CD4-positive, alpha-beta memory T cell (primary cell): ENCODE results near the gene CYS1. TPM values are rescaled to one million over a fixed set of nuclear protein-coding genes. Genes with fewer than 3 reads are reported as not detected.

ENCODE experiments used
- CTCF ChIA-PET: fragments of 350-600 bp; sonication (Branson Sonifier 250); formaldehyde crosslinking; loops from one replicate; lab custom pipeline; 2021; ENCODE audit warnings: inconsistent platforms; ENCODE audit not compliant: partially characterized antibody; lab: Charles Lee
- POLR2A ChIA-PET: fragments of 350-600 bp; sonication (Branson Sonifier 250); formaldehyde crosslinking; loops from one replicate; lab custom pipeline; 2021; ENCODE audit not compliant: partially characterized antibody; lab: Charles Lee
- DNase-seq, 5 donors: peaks; one replicate each; pipeline versions ENCODE4 v3.0.0 to v3.0.0-alpha.2; 2020 to 2022; ENCODE audit warnings: mixed read lengths in 1 of 5
- H3K27ac ChIP-seq: one replicate; pipeline ENCODE4 v1.7.0; 2013; ENCODE audit warnings: low read depth, low read length
- H3K27me3 ChIP-seq: 2 replicates; pipeline ENCODE4 v1.7.0; 2013; ENCODE audit warnings: mild to moderate bottlenecking, low read length, moderate library complexity; ENCODE audit not compliant: insufficient read depth
- H3K36me3 ChIP-seq: 2 replicates; pipeline ENCODE4 v1.7.0; 2013; ENCODE audit warnings: mild to moderate bottlenecking, low read length, moderate library complexity; ENCODE audit not compliant: insufficient read depth
- H3K4me1 ChIP-seq: 2 replicates; pipeline ENCODE4 v1.7.0; 2013; ENCODE audit warnings: mild to moderate bottlenecking, low read length, moderate library complexity; ENCODE audit not compliant: insufficient read depth
- H3K4me3 ChIP-seq, 2 donors: one replicate each; pipeline ENCODE4 v1.7.0; 2013; ENCODE audit warnings: low read length in 2 of 2, mild to moderate bottlenecking in 1 of 2
- H3K9me3 ChIP-seq, 2 donors: one replicate each; pipeline ENCODE4 v1.7.0; 2013; ENCODE audit warnings: low read length in 2 of 2, control low read depth in 1 of 2; ENCODE audit not compliant: control insufficient read depth in 1 of 2
- H3K27ac Mint-ChIP-seq, 7 donors: one replicate each; pipeline ENCODE4 v1.8.0; 2020 to 2021; ENCODE audit warnings: mixed read lengths in 7 of 7, mild to moderate bottlenecking in 6 of 7, inconsistent platforms in 3 of 7, moderate library complexity in 3 of 7
- H3K27me3 Mint-ChIP-seq, 2 donors: one replicate each; pipeline ENCODE4 v1.8.0; 2020 to 2021; ENCODE audit warnings: mixed read lengths in 2 of 2
- H3K36me3 Mint-ChIP-seq, 2 donors: one replicate each; pipeline ENCODE4 v1.8.0; 2020 to 2021; ENCODE audit warnings: mixed read lengths in 2 of 2, inconsistent platforms in 1 of 2, mild to moderate bottlenecking in 1 of 2
- H3K4me1 Mint-ChIP-seq, 4 donors: one replicate each; pipeline ENCODE4 v1.8.0; 2020 to 2021; ENCODE audit warnings: mixed read lengths in 4 of 4, mild to moderate bottlenecking in 1 of 4
- H3K4me3 Mint-ChIP-seq, 8 donors: one replicate each; pipeline ENCODE4 v1.8.0; 2020 to 2021; ENCODE audit warnings: mixed read lengths in 8 of 8, mild to moderate bottlenecking in 7 of 8, moderate library complexity in 6 of 8, inconsistent platforms in 3 of 8
- H3K9me3 Mint-ChIP-seq, 8 donors: one replicate each; pipeline ENCODE4 v1.8.0; 2020 to 2021; ENCODE audit warnings: mixed read lengths in 8 of 8, mild to moderate bottlenecking in 5 of 8, inconsistent platforms in 3 of 8, moderate library complexity in 1 of 8
- intact Hi-C: fragments of 100-400 bp; cut with micrococcal nuclease; formaldehyde crosslinking; loops from one replicate; pipeline ENCODE4 v1.15.1; 2023
- polyA plus RNA-seq, 2 donors: library from polyadenylated mRNA; unstranded; fragments of 300-500 nt; fragmentation: Illumina TruSeq; gene quantifications; one replicate each; pipeline ENCODE4 v1.2.3, GENCODE V29; 2021
- total RNA-seq, 2 experiments: library from RNA; stranded (reverse); gene quantifications; one replicate each; pipeline ENCODE4 v1.2.3, GENCODE V29; 2021

Gene CYS1
- total and polyA plus RNA-seq, 4 experiments from 2014 or later = not detected

DNA sequence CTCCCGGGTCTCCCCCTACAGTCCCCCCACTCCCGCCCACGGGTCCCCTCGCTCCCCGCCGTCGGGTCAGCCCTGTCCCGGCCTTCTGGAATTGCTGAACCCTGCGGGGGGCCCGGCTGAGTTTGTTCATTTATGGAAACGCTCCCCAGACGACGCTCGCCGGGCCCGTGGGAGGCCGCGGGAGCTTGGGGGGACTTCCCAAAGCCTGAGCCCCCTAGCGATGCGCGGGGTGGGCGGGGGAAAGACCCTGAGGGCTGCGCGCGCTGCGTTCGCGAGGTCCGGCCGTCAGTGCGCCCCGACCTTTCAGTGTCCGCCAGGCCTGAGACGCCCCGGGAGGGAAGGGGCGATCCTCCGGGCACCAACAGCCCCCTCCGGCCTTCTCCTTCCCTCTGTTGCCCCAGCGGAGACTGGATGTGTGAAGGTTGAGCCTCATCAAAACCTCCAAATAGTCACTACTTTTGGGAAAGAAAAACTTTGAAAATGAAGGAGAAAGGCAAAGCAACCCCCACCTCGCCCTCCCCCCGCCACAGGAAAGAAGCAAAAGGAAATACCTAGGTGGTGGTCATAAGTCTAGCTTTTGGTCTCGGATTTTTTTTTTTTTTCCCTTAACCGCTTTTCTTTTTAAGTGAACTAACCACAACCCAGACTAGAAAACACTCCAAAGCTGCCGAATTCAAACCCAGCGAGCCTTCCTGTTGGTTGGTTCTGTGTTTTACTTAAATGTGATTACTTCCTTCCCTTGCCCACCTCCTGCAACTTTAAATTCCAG lies 509 bp upstream of the CYS1 start:
- peak; percentile 36 to 65 (median 60) for DNase-seq
- Histone ChIP-seq H3K27ac (no peak overlapping the region), H3K27me3 (peaks cover 45% of the 10 kb centered on the region), H3K9me3 (no peaks in the 10 kb centered on the region), H3K36me3 (no peaks in the 10 kb centered on the region), H3K4me1 (peaks cover 24% of the 10 kb centered on the region), H3K4me3 (peak overlapping the region in 1 of 2 donors; percentile 32)
- Mint-ChIP-seq H3K4me3 (peak overlapping the region; percentile 70 to 89 (median 80)), H3K36me3 (peaks cover 0 to 8% of the 10 kb centered on the region in 2 donors), H3K9me3 (peaks cover 0 to 2% (median 0%) of the 10 kb centered on the region in 8 donors), H3K27me3 (peaks cover 52 to 60% of the 10 kb centered on the region in 2 donors), H3K27ac (peak overlapping the region in 6 of 7 donors; percentile 43 to 84 (median 68)), H3K4me1 (peaks cover 8 to 20% (median 11%) of the 10 kb centered on the region in 4 donors)
- intact Hi-C loops = no loop called here
- ChIA-PET POLR2A (interaction anchor here (0.6 kb wide), 1 partner anchor 646 kb away, joined by 3 read pairs; no protein-coding TSS in a partner anchor), CTCF (interaction anchor here (1.7 to 3.6 kb wide), 3 partner anchors 9 to 44 kb away, joined by 5 to 34 read pairs (median 9); no protein-coding TSS in a partner anchor)

DNA sequence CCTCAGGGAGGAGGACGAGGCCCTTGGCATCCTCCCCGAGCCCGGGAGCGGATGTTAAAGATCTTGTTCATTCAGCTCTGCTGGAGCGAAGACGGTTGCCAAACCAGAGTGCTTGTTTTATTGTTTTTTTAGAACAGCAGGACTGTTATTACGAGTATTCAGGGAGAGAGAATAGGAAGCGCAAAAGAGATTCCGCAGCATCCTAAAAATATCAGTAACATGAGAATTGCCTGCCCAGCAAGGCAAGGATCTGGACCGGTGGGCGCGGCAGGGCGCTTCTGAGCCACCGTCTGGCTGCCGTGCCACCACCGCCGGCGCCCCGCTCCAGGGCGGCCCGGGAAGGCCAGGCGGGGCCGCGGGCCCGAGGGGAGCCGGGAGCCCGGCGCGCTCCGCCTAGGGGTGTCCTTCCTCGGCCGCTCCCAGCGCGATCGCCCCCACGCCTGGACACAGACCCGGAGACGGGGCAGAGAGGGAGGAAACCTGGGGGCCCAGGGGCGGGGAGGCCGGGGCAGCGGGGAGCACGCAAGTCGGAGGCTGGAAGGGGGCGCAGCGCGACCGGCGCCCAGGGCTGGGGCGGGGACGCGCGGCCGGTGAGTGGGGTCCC lies 843 bp downstream of the CYS1 start:
- H3K9me3 ChIP-seq = no peaks in the 10 kb centered on the region
- peaks cover 0 to 6% of the 10 kb centered on the region in 2 donors for H3K36me3 Mint-ChIP-seq
- peaks cover 50 to 58% of the 10 kb centered on the region in 2 donors for H3K27me3 Mint-ChIP-seq
- H3K4me1 Mint-ChIP-seq = peaks cover 8 to 20% (median 11%) of the 10 kb centered on the region in 4 donors
- peak overlapping the region; percentile 75 to 91 (median 86) for H3K4me3 Mint-ChIP-seq
- H3K4me3 ChIP-seq = no peak overlapping the region
- CTCF ChIA-PET = interaction anchor here (0.7 to 1.4 kb wide), 4 partner anchors 10 to 356 kb away, joined by 3 to 6 read pairs (median 3); no protein-coding TSS in a partner anchor
- no peaks in the 10 kb centered on the region for H3K36me3 ChIP-seq
- peaks cover 24% of the 10 kb centered on the region for H3K4me1 ChIP-seq
- POLR2A ChIA-PET = no interaction called here
- peak in 3 of 5 donors; percentile 17 to 29 (median 28) for DNase-seq
- peaks cover 0 to 2% (median 0%) of the 10 kb centered on the region in 8 donors for H3K9me3 Mint-ChIP-seq
- no peak overlapping the region for H3K27ac ChIP-seq
- H3K27me3 ChIP-seq = peaks cover 42% of the 10 kb centered on the region
- H3K27ac Mint-ChIP-seq = peak overlapping the region in 6 of 7 donors; percentile 19 to 83 (median 74)
- intact Hi-C loops = no loop called here

DNA sequence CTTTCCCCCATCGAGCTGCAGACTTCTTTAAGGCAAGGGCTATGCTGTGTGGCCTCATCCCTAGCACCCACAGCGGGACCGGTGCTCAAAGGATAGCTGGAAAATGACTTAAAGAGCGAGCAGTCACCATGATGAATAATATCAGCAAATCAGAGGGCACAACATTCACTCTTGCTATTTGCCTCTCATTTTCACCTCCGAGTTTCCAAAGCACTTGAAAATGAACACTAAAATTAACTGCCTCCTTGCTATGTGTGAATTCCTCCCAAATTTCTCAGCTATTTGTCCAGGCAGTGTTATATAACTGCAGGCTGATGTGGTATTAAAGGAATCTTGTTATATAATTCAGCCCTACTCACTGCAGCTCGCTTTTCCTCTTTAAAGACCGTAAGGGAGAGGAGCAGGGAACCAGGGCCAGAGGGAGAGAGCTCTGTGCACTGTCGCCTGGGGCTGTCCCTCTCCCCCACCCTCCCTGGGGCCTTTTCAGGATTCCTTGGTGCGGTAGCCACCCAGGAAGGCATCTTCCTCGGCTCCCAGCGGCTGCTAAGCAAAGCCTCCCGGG lies 1.4 kb downstream of the CYS1 start:
- H3K4me1 ChIP-seq = peaks cover 24% of the 10 kb centered on the region
- no peaks in the 10 kb centered on the region for H3K36me3 ChIP-seq
- no peak for DNase-seq
- intact Hi-C loops = no loop called here
- H3K9me3 ChIP-seq = no peaks in the 10 kb centered on the region
- H3K4me3 ChIP-seq = no peak overlapping the region
- Mint-ChIP-seq H3K4me1 (peaks cover 8 to 20% (median 11%) of the 10 kb centered on the region in 4 donors), H3K9me3 (peaks cover 0 to 2% (median 0%) of the 10 kb centered on the region in 8 donors), H3K27me3 (peaks cover 47 to 57% of the 10 kb centered on the region in 2 donors), H3K27ac (peak overlapping the region in 2 of 7 donors; percentile 19 to 83), H3K36me3 (peaks cover 0 to 4% of the 10 kb centered on the region in 2 donors), H3K4me3 (peak overlapping the region; percentile 44 to 91 (median 85))
- H3K27me3 ChIP-seq = peaks cover 36% of the 10 kb centered on the region
- ChIA-PET CTCF (interaction anchor here (0.7 to 1.4 kb wide), 4 partner anchors 10 to 356 kb away, joined by 3 to 6 read pairs (median 3); no protein-coding TSS in a partner anchor), POLR2A (no interaction called here)
- H3K27ac ChIP-seq = no peak overlapping the region

DNA sequence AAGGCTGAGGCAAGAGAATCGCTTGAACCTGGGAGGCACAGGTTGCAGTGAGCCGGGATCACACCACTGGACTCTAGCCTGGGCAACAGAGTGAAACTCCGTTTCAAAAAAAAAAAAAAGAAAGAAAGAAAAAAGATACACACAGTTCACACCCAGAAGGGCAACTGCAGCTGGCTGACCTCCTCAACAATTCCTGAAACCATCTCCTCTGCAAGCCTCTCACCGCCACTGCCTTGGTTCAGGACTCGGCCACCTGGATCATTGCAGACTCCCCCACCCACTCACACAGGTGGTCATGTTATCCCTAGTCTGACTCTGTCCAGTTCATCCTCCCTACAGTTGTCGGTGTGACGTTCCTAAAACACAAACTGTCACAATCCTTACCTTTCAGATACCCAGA lies 2.2 kb downstream of the CYS1 start:
- DNase-seq = no peak
- H3K27ac Mint-ChIP-seq = peak overlapping the region in 1 of 7 donors; percentile 19
- Histone ChIP-seq H3K27me3 (peaks cover 30% of the 10 kb centered on the region), H3K4me3 (no peak overlapping the region), H3K27ac (no peak overlapping the region), H3K36me3 (no peaks in the 10 kb centered on the region), H3K4me1 (peaks cover 24% of the 10 kb centered on the region), H3K9me3 (no peaks in the 10 kb centered on the region)
- peaks cover 8 to 16% (median 11%) of the 10 kb centered on the region in 4 donors for H3K4me1 Mint-ChIP-seq
- H3K36me3 Mint-ChIP-seq = peaks cover 0 to 4% of the 10 kb centered on the region in 2 donors
- ChIA-PET POLR2A (no interaction called here), CTCF (interaction anchor here (1.0 to 1.1 kb wide), 2 partner anchors 357 kb away, joined by 3 to 6 read pairs; no protein-coding TSS in a partner anchor)
- intact Hi-C loops = no loop called here
- peaks cover 0 to 2% (median 0%) of the 10 kb centered on the region in 8 donors for H3K9me3 Mint-ChIP-seq
- peak overlapping the region in 2 of 8 donors; percentile 36 to 62 for H3K4me3 Mint-ChIP-seq
- peaks cover 45 to 51% of the 10 kb centered on the region in 2 donors for H3K27me3 Mint-ChIP-seq

DNA sequence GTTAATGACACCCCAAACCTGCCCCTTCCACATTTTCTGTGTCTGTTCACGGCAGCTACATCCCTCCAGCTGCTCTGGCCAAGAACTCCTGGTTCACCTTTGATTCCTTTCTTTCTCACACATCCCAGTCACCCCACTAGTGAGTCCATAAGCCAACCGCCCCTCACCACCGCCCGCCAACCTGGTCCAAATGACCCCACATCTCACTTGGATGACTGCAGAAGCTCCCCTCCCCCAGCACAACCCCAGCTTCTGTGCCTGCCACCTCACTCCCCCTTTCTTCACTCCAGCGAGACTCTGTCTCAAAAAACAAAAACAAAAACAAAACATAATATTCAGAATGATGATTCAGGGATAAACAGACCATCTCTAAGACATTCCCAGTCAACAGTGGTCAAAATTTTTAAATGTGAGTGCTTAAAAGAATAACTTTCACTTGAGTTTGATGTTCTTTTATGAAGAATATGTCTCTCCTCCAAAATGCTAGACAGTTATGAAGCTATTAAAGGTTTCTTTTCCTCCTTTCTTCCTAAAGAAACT lies 3.2 kb downstream of the CYS1 start:
- Mint-ChIP-seq H3K27ac (peak overlapping the region in 1 of 7 donors; percentile 28), H3K36me3 (peaks cover 0 to 4% of the 10 kb centered on the region in 2 donors), H3K27me3 (peaks cover 45 to 54% of the 10 kb centered on the region in 2 donors), H3K9me3 (peaks cover 0 to 2% (median 0%) of the 10 kb centered on the region in 8 donors), H3K4me1 (peaks cover 11 to 21% (median 16%) of the 10 kb centered on the region in 4 donors), H3K4me3 (no peak overlapping the region)
- H3K27ac ChIP-seq = no peak overlapping the region
- peaks cover 22% of the 10 kb centered on the region for H3K27me3 ChIP-seq
- H3K4me3 ChIP-seq = no peak overlapping the region
- intact Hi-C loops = no loop called here
- no peak for DNase-seq
- no peaks in the 10 kb centered on the region for H3K9me3 ChIP-seq
- ChIA-PET POLR2A (no interaction called here), CTCF (interaction anchor here (1.1 to 8.7 kb wide), 5 partner anchors 9 to 358 kb away, joined by 3 to 125 read pairs (median 3); no protein-coding TSS in a partner anchor)
- no peaks in the 10 kb centered on the region for H3K36me3 ChIP-seq
- peaks cover 24% of the 10 kb centered on the region for H3K4me1 ChIP-seq

DNA sequence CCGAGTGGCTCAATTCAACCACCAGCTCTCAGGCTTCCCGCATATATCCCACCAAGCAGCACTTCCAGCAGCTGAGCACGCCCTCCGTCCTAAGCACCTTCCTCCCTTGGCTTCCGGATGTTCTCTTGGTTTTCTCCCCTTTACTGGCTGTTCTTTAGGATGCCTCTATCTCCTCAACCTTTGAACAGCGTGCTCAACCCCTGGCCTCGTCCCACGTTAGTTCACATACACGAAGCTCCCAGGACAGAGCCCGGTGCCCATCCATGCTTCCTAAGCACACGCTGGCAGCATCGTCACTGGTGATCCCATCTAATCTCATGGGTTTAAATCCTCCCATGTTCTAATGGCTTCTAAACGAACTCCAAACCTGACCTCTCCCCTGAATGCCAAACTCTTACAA lies 3.7 kb downstream of the CYS1 start:
- peaks cover 18% of the 10 kb centered on the region for H3K27me3 ChIP-seq
- CTCF ChIA-PET = interaction anchor here (0.9 to 8.7 kb wide), 5 partner anchors 8 to 359 kb away, joined by 3 to 125 read pairs (median 3); no protein-coding TSS in a partner anchor
- no peaks in the 10 kb centered on the region for H3K9me3 ChIP-seq
- POLR2A ChIA-PET = no interaction called here
- DNase-seq = no peak
- H3K4me1 ChIP-seq = peaks cover 19% of the 10 kb centered on the region
- Mint-ChIP-seq H3K4me1 (peaks cover 11 to 21% (median 16%) of the 10 kb centered on the region in 4 donors), H3K27ac (no peak overlapping the region), H3K27me3 (peaks cover 45 to 54% of the 10 kb centered on the region in 2 donors), H3K9me3 (peaks cover 0 to 2% (median 0%) of the 10 kb centered on the region in 8 donors), H3K4me3 (no peak overlapping the region), H3K36me3 (peaks cover 0 to 4% of the 10 kb centered on the region in 2 donors)
- no peaks in the 10 kb centered on the region for H3K36me3 ChIP-seq
- H3K27ac ChIP-seq = no peak overlapping the region
- no peak overlapping the region for H3K4me3 ChIP-seq
- intact Hi-C loops = no loop called here
